Measurements from ENCODE around the gene GATC.
"Not testable (repeated sequence)": the region's sequence is repeated elsewhere in the genome, so short reads cannot be mapped to it uniquely, and the experiment has no call there.

The GATC gene

GRCh38 chr12:120421701-120422100 lies 24.5 kb upstream of the GATC start:
- Mint-ChIP-seq H3K36me3 (ENCODE audit: low read depth) (no peaks in the 10 kb centered on the region), H3K27me3 (peaks cover 2% of the 10 kb centered on the region), H3K4me1 (ENCODE audit: low read depth) (no peaks in the 10 kb centered on the region), H3K9me3 (no peaks in the 10 kb centered on the region), H3K4me3 (no peak overlapping the region), H3K27ac (no peak overlapping the region)
- DNase-seq, result no peak

DNA sequence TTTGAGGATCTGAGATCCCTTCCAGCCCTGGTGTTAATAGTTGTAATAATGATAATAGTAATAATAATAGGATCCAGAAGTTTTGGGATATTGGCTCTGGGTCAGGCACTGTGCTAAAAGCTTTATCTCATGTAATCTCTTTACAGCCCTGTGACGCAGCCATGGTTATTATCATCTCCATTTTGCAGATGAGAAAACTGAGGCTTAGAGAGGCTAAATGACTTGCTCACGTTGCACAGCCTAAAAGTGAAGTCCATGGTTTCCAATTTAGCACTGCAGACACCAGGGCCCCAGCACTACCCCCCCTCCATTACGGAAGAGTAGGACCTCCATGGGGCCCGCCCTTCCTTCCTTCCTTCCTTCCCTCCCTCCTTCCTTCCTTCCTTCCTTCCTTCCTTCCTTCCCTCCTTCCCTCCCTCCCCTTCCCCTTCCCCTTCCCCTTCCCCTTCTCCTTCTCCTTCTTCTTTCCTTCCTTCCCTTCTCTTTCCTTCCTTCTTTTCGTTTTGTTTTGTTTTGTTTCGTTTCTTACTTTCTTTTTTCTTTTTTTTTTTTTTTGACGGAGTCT lies 23.3 kb upstream of the GATC start:
- no peak for DNase-seq
- no peaks in the 10 kb centered on the region for H3K9me3 Mint-ChIP-seq
- no peaks in the 10 kb centered on the region for H3K27me3 Mint-ChIP-seq
- no peak overlapping the region for H3K4me3 Mint-ChIP-seq
- H3K27ac Mint-ChIP-seq, result no peak overlapping the region
- H3K36me3 Mint-ChIP-seq (ENCODE audit: low read depth), result no peaks in the 10 kb centered on the region
- no peaks in the 10 kb centered on the region for H3K4me1 Mint-ChIP-seq (ENCODE audit: low read depth)

GRCh38 chr12:120425797-120426196 lies 20.4 kb upstream of the GATC start:
- DNase-seq, result no peak
- Mint-ChIP-seq H3K27ac (no peak overlapping the region), H3K4me3 (no peak overlapping the region), H3K9me3 (no peaks in the 10 kb centered on the region), H3K4me1 (ENCODE audit: low read depth) (peaks cover 3% of the 10 kb centered on the region), H3K36me3 (ENCODE audit: low read depth) (no peaks in the 10 kb centered on the region), H3K27me3 (peaks cover 2% of the 10 kb centered on the region)

- Mint-ChIP-seq H3K4me3 (no peak overlapping the region), H3K4me1 (ENCODE audit: low read depth) (peaks cover 10% of the 10 kb centered on the region), H3K36me3 (ENCODE audit: low read depth) (no peaks in the 10 kb centered on the region), H3K9me3 (no peaks in the 10 kb centered on the region), H3K27me3 (peaks cover 2% of the 10 kb centered on the region), H3K27ac (no peak overlapping the region)
- no peak for DNase-seq
Measured at GRCh38 chr12:120428597-120429229, 17.5 kb upstream of the GATC start.

DNA sequence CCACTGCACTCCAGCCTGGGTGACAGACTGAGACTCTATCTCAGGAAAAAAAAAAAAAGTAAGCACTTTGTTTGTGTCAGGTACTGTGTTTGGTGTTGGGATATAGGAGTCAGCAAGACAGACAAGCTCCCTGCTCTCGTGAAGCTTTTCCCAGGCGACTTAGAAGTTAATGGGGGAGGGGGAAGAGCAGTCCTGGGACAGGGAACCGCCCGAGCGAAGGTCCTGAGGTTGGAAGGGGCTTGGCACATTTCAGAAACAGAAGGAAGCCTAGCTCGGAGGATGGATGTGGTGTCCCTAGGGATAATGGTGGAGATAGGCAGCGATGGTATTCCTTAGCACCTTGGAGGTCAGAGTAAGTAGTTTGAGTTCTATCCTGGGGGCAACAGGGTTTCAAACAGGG lies 16.9 kb upstream of the GATC start:
- peaks cover 10% of the 10 kb centered on the region for H3K4me1 Mint-ChIP-seq (ENCODE audit: low read depth)
- H3K27ac Mint-ChIP-seq, result no peak overlapping the region
- no peak overlapping the region for H3K4me3 Mint-ChIP-seq
- H3K9me3 Mint-ChIP-seq, result no peaks in the 10 kb centered on the region
- peaks cover 2% of the 10 kb centered on the region for H3K27me3 Mint-ChIP-seq
- no peaks in the 10 kb centered on the region for H3K36me3 Mint-ChIP-seq (ENCODE audit: low read depth)
- no peak for DNase-seq

GRCh38 chr12:120432772-120433525 lies 13.3 kb upstream of the GATC start:
- H3K36me3 Mint-ChIP-seq (ENCODE audit: low read depth), result peaks cover under 1% of the 10 kb centered on the region
- peaks cover 15% of the 10 kb centered on the region for H3K4me1 Mint-ChIP-seq (ENCODE audit: low read depth)
- H3K9me3 Mint-ChIP-seq, result no peaks in the 10 kb centered on the region
- DNase-seq, result no peak
- no peak overlapping the region for H3K4me3 Mint-ChIP-seq
- peaks cover 2% of the 10 kb centered on the region for H3K27me3 Mint-ChIP-seq
- H3K27ac Mint-ChIP-seq, result no peak overlapping the region

- peak within 1 kb of the TSS; percentile 96 for H3K27ac Mint-ChIP-seq
- peak; percentile 95 for DNase-seq
- H3K4me3 Mint-ChIP-seq, result peak within 1 kb of the TSS; percentile 90
- H3K36me3 Mint-ChIP-seq (ENCODE audit: low read depth), result peaks cover 41% of the 10 kb centered on the region
- no peaks in the 10 kb centered on the region for H3K27me3 Mint-ChIP-seq
- no peaks in the 10 kb centered on the region for H3K9me3 Mint-ChIP-seq
- H3K4me1 Mint-ChIP-seq (ENCODE audit: low read depth), result peaks cover 29% of the 10 kb centered on the region
Measured at GRCh38 chr12:120437735-120438494, 8.3 kb upstream of the GATC start, which contains the start of gene COX6A1. Gene COX6A1, plus strand, starts transcription at chr12:120438113. Its CDS starts 14 bp downstream, at chr12:120438127.

DNA sequence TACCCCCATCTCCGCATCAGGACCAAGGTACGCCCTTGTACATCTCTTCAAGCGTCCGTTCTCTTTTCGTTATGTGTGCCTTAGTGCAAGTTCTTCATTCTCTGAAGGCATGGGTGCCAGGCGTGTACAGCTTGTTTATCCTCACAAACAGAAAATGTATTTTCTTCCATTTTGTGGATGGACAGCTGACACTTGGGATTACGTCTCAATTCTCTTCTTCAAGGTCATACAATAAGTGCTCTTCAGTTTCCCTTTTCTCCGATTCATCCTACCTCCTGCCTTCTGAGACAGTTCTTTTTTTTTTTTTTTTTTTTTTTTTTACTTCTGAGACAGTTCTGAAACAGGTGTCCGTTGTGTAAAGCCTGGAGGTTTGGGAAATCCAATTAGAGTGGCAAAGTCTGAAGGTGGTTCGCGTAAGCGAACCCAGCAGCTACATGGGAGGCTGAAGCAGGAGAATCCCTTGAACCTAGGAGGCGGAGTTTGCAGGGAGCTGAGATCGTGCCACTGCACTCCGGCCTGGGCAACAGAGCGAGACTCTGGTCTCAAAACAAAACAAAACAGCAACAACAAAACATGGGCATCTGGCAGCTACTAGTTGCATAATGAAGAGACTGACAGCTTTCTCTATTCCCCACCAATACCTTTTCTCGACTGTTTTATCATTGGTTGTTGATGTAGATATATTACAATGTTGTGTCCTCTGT lies 7.6 kb upstream of the GATC start:
- Mint-ChIP-seq H3K4me3 (peak overlapping the region; percentile 90), H3K36me3 (ENCODE audit: low read depth) (peaks cover 49% of the 10 kb centered on the region), H3K9me3 (no peaks in the 10 kb centered on the region), H3K4me1 (ENCODE audit: low read depth) (peaks cover 29% of the 10 kb centered on the region), H3K27ac (peak overlapping the region; percentile 96), H3K27me3 (no peaks in the 10 kb centered on the region)
- DNase-seq, result no peak

GRCh38 chr12:120439646-120440247 lies 6.5 kb upstream of the GATC start:
- H3K27ac Mint-ChIP-seq, result peak overlapping the region; percentile 78
- peaks cover 60% of the 10 kb centered on the region for H3K36me3 Mint-ChIP-seq (ENCODE audit: low read depth)
- H3K27me3 Mint-ChIP-seq, result no peaks in the 10 kb centered on the region

DNA sequence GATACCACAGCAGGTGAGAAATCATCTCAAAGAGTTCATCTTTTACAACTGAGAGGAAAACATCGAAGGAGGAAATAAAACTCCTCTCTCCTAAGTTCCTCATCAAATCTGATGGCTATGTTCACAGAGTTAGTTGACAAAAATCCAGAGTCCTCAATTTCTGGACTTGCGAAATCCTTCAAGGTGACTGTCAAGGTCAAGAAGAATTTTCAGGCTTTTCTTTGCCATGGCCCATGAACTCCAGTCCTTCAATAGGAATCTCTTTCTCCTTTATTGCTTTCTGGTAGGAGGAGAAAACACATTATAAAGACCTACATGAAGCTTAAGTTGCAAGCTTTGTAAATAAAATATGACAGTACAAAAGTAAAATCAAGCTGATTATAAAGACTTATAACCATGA lies 1.6 kb upstream of the GATC start:
- Mint-ChIP-seq H3K9me3 (no peaks in the 10 kb centered on the region), H3K27ac (peak overlapping the region; percentile 99), H3K27me3 (no peaks in the 10 kb centered on the region), H3K4me3 (peak overlapping the region; percentile 99), H3K4me1 (ENCODE audit: low read depth) (peaks cover 55% of the 10 kb centered on the region), H3K36me3 (ENCODE audit: low read depth) (peaks cover 91% of the 10 kb centered on the region)
- DNase-seq, result no peak

More at GRCh38 chr12:120439646-120440247, 6.5 kb upstream of the GATC start:
- Mint-ChIP-seq H3K4me1 (ENCODE audit: low read depth) (peaks cover 40% of the 10 kb centered on the region), H3K4me3 (peak overlapping the region; percentile 69), H3K9me3 (no peaks in the 10 kb centered on the region)
- DNase-seq, result peak; percentile 72

- Mint-ChIP-seq H3K4me1 (ENCODE audit: low read depth) (peaks cover 45% of the 10 kb centered on the region), H3K36me3 (ENCODE audit: low read depth) (peaks cover 88% of the 10 kb centered on the region), H3K4me3 (peak overlapping the region; percentile 99), H3K27ac (peak overlapping the region; percentile 99)
- DNase-seq, H3K9me3 Mint-ChIP-seq, H3K27me3 Mint-ChIP-seq: not testable (repeated sequence)
Measured at GRCh38 chr12:120446844-120447178, 567 bp downstream of the GATC start.

DNA sequence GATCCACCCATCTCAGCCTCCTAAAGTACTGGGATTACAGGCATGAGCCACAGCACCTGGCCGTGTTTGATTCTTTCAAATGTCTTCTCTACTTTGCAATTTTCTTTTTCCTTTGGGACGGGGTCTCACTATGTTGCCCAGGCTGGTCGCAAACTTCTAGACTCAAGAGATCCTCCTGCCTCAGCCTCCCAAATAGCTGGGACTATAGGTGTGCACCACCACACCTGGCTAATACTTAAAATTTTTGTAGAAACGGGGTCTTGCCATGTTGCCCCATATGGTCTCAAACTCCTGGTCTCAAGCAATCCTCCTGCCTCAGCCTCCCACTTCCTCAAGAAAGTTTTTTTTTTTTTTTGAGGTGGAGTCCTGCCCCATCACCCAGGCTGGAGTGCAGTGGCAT lies 1.7 kb downstream of the GATC start:
- no peaks in the 10 kb centered on the region for H3K27me3 Mint-ChIP-seq
- no peak for DNase-seq
- H3K9me3 Mint-ChIP-seq, result no peaks in the 10 kb centered on the region
- H3K4me3 Mint-ChIP-seq, result peak overlapping the region; percentile 99
- H3K4me1 Mint-ChIP-seq (ENCODE audit: low read depth), result peaks cover 44% of the 10 kb centered on the region
- peaks cover 92% of the 10 kb centered on the region for H3K36me3 Mint-ChIP-seq (ENCODE audit: low read depth)
- H3K27ac Mint-ChIP-seq, result peak overlapping the region; percentile 99

GRCh38 chr12:120452524-120452923 lies 6.3 kb downstream of the GATC start:
- H3K9me3 Mint-ChIP-seq, DNase-seq, H3K27me3 Mint-ChIP-seq, H3K4me3 Mint-ChIP-seq: not testable (repeated sequence)
- Mint-ChIP-seq H3K36me3 (ENCODE audit: low read depth) (peaks cover 93% of the 10 kb centered on the region), H3K27ac (peak overlapping the region; percentile 64), H3K4me1 (ENCODE audit: low read depth) (peaks cover 28% of the 10 kb centered on the region)
